Loucy (cell line): ENCODE measurements around the gene DNAJB8.

Experiments
- CTCF ChIP-seq: fragments of 200-600 bp; sonication (generic); conservative IDR thresholded peaks from 2 replicates; pipeline ENCODE4 v1.5.1; 2014; ENCODE audit warnings: mild to moderate bottlenecking, antibody characterized with exemption, low read length
- EZH2phosphoT487 ChIP-seq: fragments of 200-600 bp; IDR thresholded peaks from 2 replicates; pipeline ENCODE4 v1.6.1; 2018; ENCODE audit warnings: antibody characterized with exemption, mild to moderate bottlenecking, moderate library complexity, borderline replicate concordance

- TF ChIP-seq CTCF (no peak), EZH2phosphoT487 (no peak)
These were observed 13.0 kb downstream of the DNAJB8 start for GRCh38 chr3:128453501-128454309.
